Activated naive CD8-positive, alpha-beta T cell treated with anti-CD3 and anti-CD28 coated beads, Interleukin-2, amount 50 U/mL, for 16 hours (primary cell): ENCODE measurements around the gene ABT1.

ENCODE experiments used
- DNase-seq: peaks from one replicate; pipeline ENCODE4 v3.0.0-alpha.2; 2020; ENCODE audit warnings: low read depth, low spot score

Gene ABT1

GRCh38 chr6:26571592-26572296, 25.0 kb upstream of the ABT1 start:
- DNase-seq, result no peak

- no peak for DNase-seq
Measured at GRCh38 chr6:26575494-26575939, 21.2 kb upstream of the ABT1 start.

- DNase-seq, result no peak
Measured at GRCh38 chr6:26576407-26576843, 20.3 kb upstream of the ABT1 start.

GRCh38 chr6:26576929-26577719, 19.6 kb upstream of the ABT1 start:
- DNase-seq, result peak; percentile 57

GRCh38 chr6:26577720-26578072, 19.1 kb upstream of the ABT1 start:
- no peak for DNase-seq

GRCh38 chr6:26578279-26578678, 18.5 kb upstream of the ABT1 start:
- no peak for DNase-seq

- no peak for DNase-seq
Measured at GRCh38 chr6:26578741-26579140, 18.0 kb upstream of the ABT1 start.

- DNase-seq, result no peak
Measured at GRCh38 chr6:26581164-26581915, 15.4 kb upstream of the ABT1 start.

GRCh38 chr6:26588965-26589364, 7.8 kb upstream of the ABT1 start:
- DNase-seq, result no peak

GRCh38 chr6:26592649-26593048, 4.1 kb upstream of the ABT1 start:
- DNase-seq, result no peak

- no peak for DNase-seq
Measured at GRCh38 chr6:26593278-26594130, 3.2 kb upstream of the ABT1 start.

GRCh38 chr6:26594131-26594498, 2.6 kb upstream of the ABT1 start:
- DNase-seq, result no peak

- DNase-seq, result no peak
Measured at GRCh38 chr6:26594730-26595632, 1.8 kb upstream of the ABT1 start.

GRCh38 chr6:26595669-26596269, 984 bp upstream of the ABT1 start:
- peak; percentile 71 for DNase-seq

- no peak for DNase-seq
Measured at GRCh38 chr6:26597389-26597766, 625 bp downstream of the ABT1 start.

- no peak for DNase-seq
Measured at GRCh38 chr6:26597821-26598220, 1.1 kb downstream of the ABT1 start.

GRCh38 chr6:26598267-26598666, 1.5 kb downstream of the ABT1 start:
- DNase-seq, result no peak

- no peak for DNase-seq
Measured at GRCh38 chr6:26599134-26599533, 2.4 kb downstream of the ABT1 start.

GRCh38 chr6:26599591-26599990, 2.8 kb downstream of the ABT1 start:
- DNase-seq, result no peak

- no peak for DNase-seq
Measured at GRCh38 chr6:26600759-26601158, 4.0 kb downstream of the ABT1 start.
